ENCODE data around the gene TRIM75.

GRCh38 chr4:165048170-165048569 lies 5.5 kb upstream of the TRIM75 start:
- no peak for TF ChIP-seq POLR2AphosphoS5 (IDR thresholded peaks at IDR 0.05)
- TF ChIP-seq POLR2A (IDR thresholded peaks at IDR 0.05) = no peak
- no peak for TF ChIP-seq CTCF (IDR thresholded peaks at IDR 0.05)

All from suprapubic skin (tissue), 4 donors.